Thoracic aorta endothelial cell (primary cell): ENCODE data around the gene RET. TPM values are rescaled to one million over a fixed set of nuclear protein-coding genes. Genes with fewer than 3 reads are reported as not detected.

Experiments
- total RNA-seq: library from RNA; depleted of rRNA; stranded (reverse); fragments of >200 nt; gene quantifications from 2 replicates; pipeline ENCODE4 v1.2.3, GENCODE V29; 2012

RET gene
- 0.07 and 0.27 TPM in 2 replicates for total RNA-seq

GRCh38 chr10:43076876-43077420, at the start of gene RET:
RET (plus strand) TSS chr10:43077069; CDS start chr10:43077259, 190 bp downstream.

GRCh38 chr10:43138021-43138756, 61.3 kb downstream of the RET start, which contains the start of gene CSGALNACT2:
CSGALNACT2 (plus strand) TSS chr10:43138445; CDS start chr10:43155150, 16,705 bp downstream.

Other genes with a start within 250 kb of the RET start
- 22.8 and 28.1 TPM in 2 replicates for gene CSGALNACT2, start 61.4 kb downstream of the RET start, total RNA-seq
- 0.40 and 2.0 TPM in 2 replicates for gene RASGEF1A, start 190.0 kb downstream of the RET start, total RNA-seq